Endodermal cell (in vitro differentiated cells): Measurements from ENCODE around the gene CALCR. TPM values are rescaled to one million over a fixed set of nuclear protein-coding genes. Genes with fewer than 3 reads are reported as not detected.

Experiments
- DNase-seq: peaks from one replicate; pipeline ENCODE4 v3.0.0-alpha.2; 2017
- H3K27ac ChIP-seq: 2 replicates; pipeline ENCODE4 v1.5.1; 2013; ENCODE audit warnings: mild to moderate bottlenecking, low read depth, low read length, moderate library complexity
- H3K27me3 ChIP-seq: 2 replicates; pipeline ENCODE4 v1.6.1; 2013; ENCODE audit warnings: mild to moderate bottlenecking, low read length, moderate library complexity; ENCODE audit not compliant: insufficient read depth, control insufficient read depth, poor library complexity, severe bottlenecking
- H3K36me3 ChIP-seq: 2 replicates; pipeline ENCODE4 v1.7.0; 2013; ENCODE audit warnings: mild to moderate bottlenecking, low read length, moderate library complexity; ENCODE audit not compliant: control insufficient read depth, insufficient read depth
- H3K4me1 ChIP-seq: one replicate; pipeline ENCODE4 v1.7.0; 2013; ENCODE audit warnings: low read length; ENCODE audit not compliant: control insufficient read depth, insufficient read depth
- H3K4me3 ChIP-seq: 2 replicates; pipeline ENCODE4 v1.5.1; 2013; ENCODE audit warnings: mild to moderate bottlenecking, low read length, moderate library complexity
- H3K9ac ChIP-seq: 2 replicates; pipeline ENCODE4 v1.6.1; 2013; ENCODE audit warnings: mild to moderate bottlenecking, low read length, moderate library complexity; ENCODE audit not compliant: poor library complexity, severe bottlenecking; ENCODE audit errors: extremely low read depth
- H3K9me3 ChIP-seq: 2 replicates; pipeline ENCODE4 v1.6.1; 2013; ENCODE audit warnings: mild to moderate bottlenecking, low read length, moderate library complexity; ENCODE audit not compliant: control insufficient read depth
- H3K27ac Mint-ChIP-seq: 2 replicates; pipeline ENCODE4 v1.8.0; 2020; ENCODE audit warnings: mixed read lengths
- H3K27me3 Mint-ChIP-seq: 2 replicates; pipeline ENCODE4 v1.8.0; 2021; ENCODE audit warnings: mild to moderate bottlenecking, mixed read lengths; ENCODE audit not compliant: insufficient read depth
- H3K36me3 Mint-ChIP-seq: 2 replicates; pipeline ENCODE4 v1.8.0; 2020; ENCODE audit warnings: low read depth, mixed read lengths
- H3K4me1 Mint-ChIP-seq: 2 replicates; pipeline ENCODE4 v1.8.0; 2020; ENCODE audit warnings: mixed read lengths
- H3K4me3 Mint-ChIP-seq: 2 replicates; pipeline ENCODE4 v1.8.0; 2020; ENCODE audit warnings: mild to moderate bottlenecking, moderate library complexity, mixed read lengths
- H3K9me3 Mint-ChIP-seq: 2 replicates; pipeline ENCODE4 v1.8.0; 2020; ENCODE audit warnings: mild to moderate bottlenecking, mixed read lengths
- WGBS, 2 experiments: methylation state at CpG; one replicate each; pipeline versions ENCODE4 v1.1.5 to v1.1.7; 2013; ENCODE audit warnings: missing lambda C conversion rate in 2 of 2, mixed read lengths in 1 of 2; ENCODE audit not compliant: insufficient coverage in 1 of 2, insufficient read length in 1 of 2; 5-methylcytosine and 5-hydroxymethylcytosine counted together
- total RNA-seq, 2 donors: library from RNA; stranded (reverse); fragmentation: NEBNext Ultra II Directional in 1 of 2; extraction: Animal tissue kit (Norgen Biotek cat#: 25700) in 1 of 2; gene quantifications; 2 replicates in 1 of 2; 3 replicates in 1 of 2; pipeline ENCODE4 v1.2.1, GENCODE V29; 2021
- TF ChIP-seq, protein P1 (sequence below): fragments of 200-600 bp; sonication (generic); conservative IDR thresholded peaks from 2 replicates; pipeline ENCODE4 v1.5.0; 2021; ENCODE audit warnings: antibody characterized with exemption, mild to moderate bottlenecking

CALCR gene
- total RNA-seq, 2 donors from 2014 or later: 16.8 to 17.1 TPM

DNA sequence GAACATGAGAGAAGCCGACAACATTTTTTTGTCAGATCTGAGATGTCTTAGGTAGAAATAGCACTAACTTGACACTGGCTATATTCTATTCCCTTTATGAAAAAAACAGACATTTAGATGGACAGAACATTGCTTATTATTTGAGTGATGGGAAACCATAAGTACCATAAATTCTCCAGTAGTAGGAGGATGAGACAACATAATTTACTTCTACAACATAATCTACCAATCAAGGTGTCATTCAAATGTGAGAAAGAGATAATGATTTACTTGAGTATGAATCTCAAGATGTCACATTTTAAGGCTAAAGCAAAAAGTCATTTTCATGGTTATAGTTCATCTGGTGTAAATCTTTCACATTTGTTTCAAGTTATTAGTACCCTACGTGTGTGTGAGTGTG lies 110.8 kb downstream of the CALCR start:
- no peak overlapping the region for H3K9ac ChIP-seq
- peaks cover 25% of the 10 kb centered on the region for H3K36me3 ChIP-seq

DNA sequence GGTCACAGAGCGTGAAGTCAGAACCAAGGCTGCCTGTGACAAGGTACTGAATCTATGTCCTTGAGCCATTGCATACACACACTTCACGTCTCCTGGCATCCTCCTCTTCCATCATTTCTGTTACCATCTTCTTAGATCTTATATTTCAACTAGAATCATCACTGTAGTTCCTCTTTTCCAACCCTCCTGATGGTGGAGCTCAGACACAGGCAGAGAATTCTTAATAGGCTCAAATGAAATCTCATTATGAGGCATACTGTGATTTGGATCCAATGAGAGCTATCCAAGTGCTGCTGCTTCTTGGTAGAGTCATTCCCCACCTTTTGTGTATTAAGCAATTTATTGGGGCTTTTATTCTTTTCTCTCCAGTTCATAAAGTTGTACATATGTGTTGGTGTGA lies 113.2 kb downstream of the CALCR start:
- Histone ChIP-seq H3K4me1 (no peaks in the 10 kb centered on the region), H3K27me3 (no peaks in the 10 kb centered on the region), H3K4me3 (no peak overlapping the region), H3K9ac (no peak overlapping the region), H3K36me3 (peaks cover 40% of the 10 kb centered on the region), H3K27ac (no peak overlapping the region), H3K9me3 (peaks cover 20% of the 10 kb centered on the region)
- WGBS, 2 experiments: 85 to 94% methylated on average over 2 of the region's 2 CpGs
- Mint-ChIP-seq H3K36me3 (peaks cover 33% of the 10 kb centered on the region), H3K4me1 (no peaks in the 10 kb centered on the region), H3K27me3 (no peaks in the 10 kb centered on the region), H3K27ac (no peak overlapping the region), H3K4me3 (no peak overlapping the region), H3K9me3 (no peaks in the 10 kb centered on the region)
- no peak for DNase-seq
- TF ChIP-seq, protein P1, sequence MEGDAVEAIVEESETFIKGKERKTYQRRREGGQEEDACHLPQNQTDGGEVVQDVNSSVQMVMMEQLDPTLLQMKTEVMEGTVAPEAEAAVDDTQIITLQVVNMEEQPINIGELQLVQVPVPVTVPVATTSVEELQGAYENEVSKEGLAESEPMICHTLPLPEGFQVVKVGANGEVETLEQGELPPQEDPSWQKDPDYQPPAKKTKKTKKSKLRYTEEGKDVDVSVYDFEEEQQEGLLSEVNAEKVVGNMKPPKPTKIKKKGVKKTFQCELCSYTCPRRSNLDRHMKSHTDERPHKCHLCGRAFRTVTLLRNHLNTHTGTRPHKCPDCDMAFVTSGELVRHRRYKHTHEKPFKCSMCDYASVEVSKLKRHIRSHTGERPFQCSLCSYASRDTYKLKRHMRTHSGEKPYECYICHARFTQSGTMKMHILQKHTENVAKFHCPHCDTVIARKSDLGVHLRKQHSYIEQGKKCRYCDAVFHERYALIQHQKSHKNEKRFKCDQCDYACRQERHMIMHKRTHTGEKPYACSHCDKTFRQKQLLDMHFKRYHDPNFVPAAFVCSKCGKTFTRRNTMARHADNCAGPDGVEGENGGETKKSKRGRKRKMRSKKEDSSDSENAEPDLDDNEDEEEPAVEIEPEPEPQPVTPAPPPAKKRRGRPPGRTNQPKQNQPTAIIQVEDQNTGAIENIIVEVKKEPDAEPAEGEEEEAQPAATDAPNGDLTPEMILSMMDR: peak; percentile 43

More for the DNA sequence above, 110.8 kb downstream of the CALCR start:
- Mint-ChIP-seq H3K36me3 (peaks cover 14% of the 10 kb centered on the region), H3K4me1 (no peaks in the 10 kb centered on the region), H3K4me3 (no peak overlapping the region), H3K27me3 (no peaks in the 10 kb centered on the region), H3K9me3 (no peaks in the 10 kb centered on the region), H3K27ac (no peak overlapping the region)
- no peak overlapping the region for H3K4me3 ChIP-seq
- no peak overlapping the region for H3K27ac ChIP-seq
- no peak for DNase-seq
- H3K4me1 ChIP-seq: no peaks in the 10 kb centered on the region
- TF ChIP-seq, protein P1: no peak
- H3K9me3 ChIP-seq: no peaks in the 10 kb centered on the region
- 94% methylated on average over 2 of the region's 2 CpGs for WGBS, 2 experiments
- no peaks in the 10 kb centered on the region for H3K27me3 ChIP-seq

DNA sequence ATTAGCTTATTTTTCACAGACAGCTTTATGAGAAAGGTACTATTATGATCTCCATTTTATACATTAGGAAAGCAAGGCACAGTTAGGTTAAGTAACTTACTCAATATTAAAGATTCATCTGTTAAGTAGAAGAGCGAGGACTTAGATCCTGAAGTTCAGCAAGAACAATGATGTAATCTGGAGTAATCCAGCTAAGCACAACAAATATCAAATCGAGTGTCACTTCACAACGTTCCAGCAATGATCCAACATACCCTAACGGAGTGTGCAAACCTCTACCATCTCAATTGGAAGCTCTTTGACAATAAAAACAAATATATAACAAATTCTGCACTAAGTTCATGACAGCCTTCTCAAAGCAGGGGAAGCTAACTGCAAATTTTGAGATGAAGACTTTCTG lies 121.3 kb downstream of the CALCR start:
- no peaks in the 10 kb centered on the region for H3K9me3 Mint-ChIP-seq
- H3K4me1 ChIP-seq: peaks cover 4% of the 10 kb centered on the region
- H3K9ac ChIP-seq: no peak overlapping the region
- H3K4me1 Mint-ChIP-seq: peaks cover 24% of the 10 kb centered on the region
- DNase-seq: no peak
- no peak overlapping the region for H3K27ac Mint-ChIP-seq
- peaks cover 23% of the 10 kb centered on the region for H3K36me3 Mint-ChIP-seq
- no peaks in the 10 kb centered on the region for H3K27me3 Mint-ChIP-seq
- peaks cover 25% of the 10 kb centered on the region for H3K36me3 ChIP-seq
- H3K9me3 ChIP-seq: peaks cover 26% of the 10 kb centered on the region
- H3K27me3 ChIP-seq: no peaks in the 10 kb centered on the region
- TF ChIP-seq, protein P1: no peak
- 71 to 98% methylated on average over 3 to 4 of the region's 4 CpGs for WGBS, 2 experiments
- H3K4me3 Mint-ChIP-seq: no peak overlapping the region
- no peak overlapping the region for H3K4me3 ChIP-seq
- no peak overlapping the region for H3K27ac ChIP-seq
